CD4-positive, alpha-beta T cell treated with Interleukin-21 for 1 hour (primary cell): ENCODE results near the gene PODN.
A peak's percentile ranks its signal among the peaks of the same experiment; 100 is the strongest.

ENCODE experiments used
- DNase-seq: peaks from one replicate; pipeline ENCODE4 v3.0.0-alpha.2; 2020

The PODN gene

GRCh38 chr1:53090227-53091147, 28.5 kb downstream of the PODN start:
- DNase-seq, result peak; percentile 20

DNA sequence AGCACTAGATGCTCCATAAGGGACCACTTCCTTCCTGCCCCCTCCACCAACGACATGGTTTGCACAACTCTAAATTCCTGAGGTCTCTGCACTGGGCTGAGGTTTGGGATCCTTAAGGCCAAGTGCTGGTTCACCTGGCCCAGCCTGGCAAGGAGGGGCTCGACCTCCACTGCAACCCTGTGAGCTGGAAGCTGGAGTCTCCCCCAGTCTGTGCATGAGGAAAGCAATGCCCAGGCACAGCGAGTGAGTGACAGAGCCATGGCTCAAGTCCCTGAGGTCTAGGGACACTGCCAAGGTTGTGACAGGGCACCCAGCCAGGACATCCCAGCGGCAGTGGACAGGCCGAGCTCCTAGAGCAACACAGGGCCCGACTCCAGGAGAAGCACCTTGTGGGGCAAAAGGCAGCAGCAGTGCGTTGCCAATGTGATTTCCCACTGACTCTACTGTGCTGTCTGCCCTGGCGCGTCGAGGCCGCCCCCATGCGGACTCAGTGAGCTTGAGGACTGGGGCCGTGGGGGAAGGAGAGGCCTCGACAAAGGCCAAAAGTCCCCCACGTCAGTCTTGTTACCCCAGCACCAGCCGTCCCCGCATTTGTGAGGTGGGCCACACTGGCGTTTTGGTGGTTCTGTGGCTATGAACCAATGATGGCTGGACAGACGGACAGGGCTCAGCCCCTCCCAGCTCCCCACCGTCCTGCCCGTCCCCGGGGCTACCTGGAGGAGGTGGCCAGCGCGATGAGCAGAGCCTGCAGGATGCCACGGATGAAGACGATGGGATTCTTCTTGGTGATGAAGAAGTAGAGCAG, 30.0 kb downstream of the PODN start:
- no peak for DNase-seq

GRCh38 chr1:53092659-53093450, 30.8 kb downstream of the PODN start:
- DNase-seq, result no peak

DNA sequence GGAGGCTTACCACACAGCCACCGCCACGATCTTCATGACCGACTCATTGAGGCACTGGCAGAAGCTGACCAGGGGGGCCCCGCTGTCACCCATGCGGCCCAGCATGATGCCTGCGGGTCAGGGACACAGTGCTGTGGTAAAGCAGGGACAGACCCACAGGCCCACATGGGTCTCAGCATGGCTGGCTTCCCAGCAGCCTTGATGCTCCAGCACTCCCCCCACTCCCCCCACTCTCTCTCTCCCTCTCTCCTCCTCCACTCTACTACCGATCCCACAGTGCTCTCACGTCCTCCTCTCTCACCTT, 31.4 kb downstream of the PODN start:
- DNase-seq, result no peak

- DNase-seq, result no peak
Observed at GRCh38 chr1:53093778-53094532, 31.9 kb downstream of the PODN start.

DNA sequence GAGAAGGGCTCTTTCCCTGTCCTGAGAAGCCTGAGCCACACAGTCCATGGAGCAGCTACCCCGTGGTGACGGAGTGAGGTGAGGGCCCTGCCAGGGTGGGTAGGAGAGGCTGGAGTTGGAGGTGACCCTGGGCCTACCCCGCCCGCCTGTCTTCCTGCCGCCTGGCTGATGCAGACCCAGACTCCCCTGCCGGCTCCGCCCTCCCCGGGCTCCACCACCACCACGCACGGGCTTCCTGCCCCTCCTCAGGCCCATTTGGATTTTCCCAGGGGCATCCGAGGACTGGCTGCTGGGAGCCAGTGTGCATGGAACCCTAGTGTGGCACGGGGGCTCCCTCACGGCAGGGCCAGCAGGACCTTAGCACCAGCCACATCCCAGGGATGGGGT, 32.5 kb downstream of the PODN start:
- DNase-seq, result no peak

DNA sequence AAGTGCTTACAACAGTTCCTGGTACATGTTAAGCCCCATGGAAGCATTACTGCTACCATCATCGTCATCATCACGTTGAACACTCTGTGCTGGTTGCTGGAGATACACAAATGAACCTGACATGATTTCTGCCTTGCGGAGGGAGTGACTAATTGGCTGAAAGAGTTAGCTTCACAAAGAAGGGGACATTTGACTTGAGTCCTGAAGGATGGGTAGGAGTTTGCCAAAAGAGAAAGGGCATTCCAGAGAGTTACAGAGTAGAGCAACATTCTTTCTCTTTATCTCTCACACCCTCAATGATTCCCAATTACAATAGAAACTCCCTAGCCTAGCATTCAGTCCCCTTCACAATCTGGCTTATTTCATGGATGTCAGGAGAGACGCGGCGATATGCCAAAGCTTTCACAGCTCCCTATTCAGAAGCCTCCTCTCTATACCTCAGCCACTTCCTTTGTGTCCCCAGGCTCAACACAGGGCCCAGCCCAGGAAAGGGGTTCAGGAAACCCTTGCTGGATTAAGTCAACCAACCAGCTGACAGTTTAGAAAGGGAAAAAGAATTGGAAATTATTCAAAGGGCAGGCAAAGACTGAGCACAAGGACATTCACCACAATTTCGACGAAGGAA, 42.4 kb downstream of the PODN start:
- no peak for DNase-seq

GRCh38 chr1:53107090-53107489, 45.1 kb downstream of the PODN start:
- DNase-seq, result no peak

DNA sequence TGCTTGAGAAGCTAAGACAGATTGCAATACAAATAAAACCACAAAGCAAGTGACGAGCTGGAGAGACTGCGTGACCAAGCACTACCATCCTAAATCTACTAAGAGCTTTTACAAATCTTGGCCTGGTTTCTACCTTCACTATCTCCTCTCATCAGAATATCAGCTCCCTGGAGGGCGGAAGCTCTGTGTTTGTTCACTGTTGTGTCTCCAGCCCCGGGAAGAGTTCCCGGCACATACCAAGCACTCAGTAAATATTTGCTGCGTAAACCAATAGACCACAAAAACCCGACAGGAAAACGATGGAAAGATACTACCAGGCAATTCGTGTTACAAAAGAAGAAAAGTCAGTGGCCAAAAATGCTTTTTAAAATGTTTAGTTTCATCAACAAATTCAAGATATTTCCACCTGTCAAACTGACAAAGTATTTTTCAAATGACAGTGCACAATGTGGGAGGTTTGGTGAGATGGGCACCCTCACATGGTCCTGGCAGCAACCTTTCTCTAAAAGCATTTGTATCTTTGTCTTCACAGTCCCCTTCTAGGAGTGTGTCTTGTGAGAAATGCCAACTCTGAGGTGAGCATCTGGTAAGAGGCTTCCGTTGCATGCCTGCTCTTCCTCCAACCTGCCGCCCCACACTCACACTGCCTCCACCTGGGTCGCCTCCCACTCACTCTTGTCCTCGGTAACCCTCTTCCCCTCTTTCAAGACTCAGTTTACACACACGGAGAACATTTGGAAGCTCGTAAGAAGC, 45.7 kb downstream of the PODN start:
- DNase-seq, result no peak

GRCh38 chr1:53108646-53109580, 46.9 kb downstream of the PODN start:
- no peak for DNase-seq

- no peak for DNase-seq
Observed at GRCh38 chr1:53110370-53111072, 48.5 kb downstream of the PODN start.

GRCh38 chr1:53111073-53111556, 49.1 kb downstream of the PODN start:
- DNase-seq, result no peak

DNA sequence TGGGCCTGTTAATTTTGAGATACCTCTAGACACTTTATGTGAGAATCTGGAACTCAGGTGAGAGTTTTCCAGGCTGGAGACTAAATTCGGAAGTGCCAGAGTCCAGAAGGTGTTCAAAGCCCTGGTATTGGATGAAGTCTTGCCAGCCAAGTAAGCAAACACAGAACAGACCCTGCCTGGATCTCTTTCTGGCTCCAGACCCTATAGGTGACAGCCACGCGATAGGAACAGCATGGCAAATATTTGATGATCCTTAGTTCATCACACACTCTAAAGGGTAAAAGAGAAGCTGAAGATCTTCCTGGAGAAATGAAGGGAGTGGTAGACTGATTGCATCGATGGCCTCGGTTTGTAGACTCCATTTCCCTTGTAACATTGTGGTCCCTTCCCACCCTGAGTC, 49.7 kb downstream of the PODN start:
- DNase-seq, result no peak

GRCh38 chr1:53112271-53112774, 50.3 kb downstream of the PODN start:
- no peak for DNase-seq

DNA sequence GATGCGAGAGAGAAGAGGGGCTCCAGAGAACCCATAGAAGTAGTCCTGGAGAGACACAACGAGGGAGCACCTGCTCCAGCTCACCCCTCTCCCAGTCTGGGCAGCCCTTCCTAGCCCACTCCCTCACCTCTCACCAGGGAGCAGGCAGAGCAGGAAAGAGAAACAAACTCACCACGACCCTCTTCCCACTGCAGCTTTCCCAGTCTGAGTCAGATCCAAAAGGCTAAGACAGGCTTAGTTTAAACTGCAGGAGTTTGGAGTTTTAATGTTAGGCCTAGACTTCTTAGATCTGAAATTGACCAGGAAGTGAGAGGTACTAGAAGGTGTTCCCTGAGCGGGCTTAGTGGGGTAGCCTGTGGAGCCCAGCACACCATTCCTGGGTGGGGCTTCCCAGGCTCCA, 50.8 kb downstream of the PODN start:
- DNase-seq, result no peak

DNA sequence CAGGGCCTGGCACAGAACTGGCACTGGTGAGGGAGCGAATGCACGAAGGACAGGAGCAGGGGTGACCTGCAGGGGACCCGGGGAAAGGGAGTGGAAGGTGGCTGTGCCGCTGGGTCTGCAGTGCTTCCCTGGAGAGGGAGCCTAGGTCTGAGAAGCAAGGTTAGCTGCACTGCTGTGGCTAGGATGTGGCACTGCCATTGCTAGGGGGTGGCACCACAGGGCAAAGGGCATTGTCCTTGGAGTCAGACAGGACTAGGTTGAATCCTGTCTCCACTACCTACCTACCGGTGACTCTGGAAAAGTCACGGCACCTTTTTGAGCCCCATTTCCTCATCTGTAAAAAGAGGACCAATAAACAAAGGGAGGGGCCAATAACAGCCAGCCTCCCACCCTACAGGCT, 52.1 kb downstream of the PODN start:
- DNase-seq, result no peak

DNA sequence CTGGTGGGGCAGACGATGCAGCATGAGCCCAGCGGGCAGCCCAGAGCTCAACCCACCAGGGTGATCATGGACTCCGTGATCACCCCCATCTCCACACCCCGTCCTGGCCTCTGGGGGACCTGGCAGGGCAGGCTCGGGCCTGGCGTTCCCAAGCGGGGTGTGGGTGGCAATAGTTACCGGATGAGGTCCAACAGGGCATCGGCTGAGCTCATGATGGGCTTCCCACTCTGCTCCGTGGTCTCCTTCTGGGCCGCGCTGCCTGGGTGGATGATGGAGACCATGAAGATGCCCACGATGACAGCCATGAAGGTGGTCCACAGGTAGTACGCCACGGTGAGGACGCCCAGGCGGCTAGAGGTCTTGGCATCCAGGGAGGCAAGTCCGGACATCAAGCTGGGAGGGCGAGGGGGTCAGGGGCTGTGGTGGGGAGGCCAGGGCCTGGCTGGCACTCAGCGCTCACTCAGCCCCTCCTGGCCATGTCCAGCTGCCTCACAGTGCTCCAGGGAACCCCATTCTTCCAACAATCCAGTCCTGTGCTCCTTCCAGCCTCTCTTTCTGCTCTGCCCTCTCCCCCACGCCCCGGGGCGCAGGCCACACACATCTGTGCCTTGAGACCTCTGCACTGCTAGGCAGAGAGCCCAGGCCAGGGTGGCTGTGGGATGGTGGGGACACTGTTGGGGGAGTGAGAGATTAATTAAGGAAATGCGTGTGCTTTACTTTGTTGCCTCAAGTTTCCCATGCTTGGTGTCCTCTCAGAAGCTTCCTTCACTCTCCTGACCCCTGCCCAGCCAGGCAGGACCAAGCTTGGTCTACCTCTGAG, 52.8 kb downstream of the PODN start:
- DNase-seq, result no peak
